GM21825 (cell line): ENCODE results near the gene PDZD2.

Experiments used
- ATAC-seq: cut with Tn5 transposase; IDR thresholded peaks from one replicate; pipeline ENCODE4 v1.9.1; 2021; ENCODE audit warnings: mild to moderate bottlenecking, moderate library complexity; ENCODE audit not compliant: unreplicated experiment

Gene PDZD2

DNA sequence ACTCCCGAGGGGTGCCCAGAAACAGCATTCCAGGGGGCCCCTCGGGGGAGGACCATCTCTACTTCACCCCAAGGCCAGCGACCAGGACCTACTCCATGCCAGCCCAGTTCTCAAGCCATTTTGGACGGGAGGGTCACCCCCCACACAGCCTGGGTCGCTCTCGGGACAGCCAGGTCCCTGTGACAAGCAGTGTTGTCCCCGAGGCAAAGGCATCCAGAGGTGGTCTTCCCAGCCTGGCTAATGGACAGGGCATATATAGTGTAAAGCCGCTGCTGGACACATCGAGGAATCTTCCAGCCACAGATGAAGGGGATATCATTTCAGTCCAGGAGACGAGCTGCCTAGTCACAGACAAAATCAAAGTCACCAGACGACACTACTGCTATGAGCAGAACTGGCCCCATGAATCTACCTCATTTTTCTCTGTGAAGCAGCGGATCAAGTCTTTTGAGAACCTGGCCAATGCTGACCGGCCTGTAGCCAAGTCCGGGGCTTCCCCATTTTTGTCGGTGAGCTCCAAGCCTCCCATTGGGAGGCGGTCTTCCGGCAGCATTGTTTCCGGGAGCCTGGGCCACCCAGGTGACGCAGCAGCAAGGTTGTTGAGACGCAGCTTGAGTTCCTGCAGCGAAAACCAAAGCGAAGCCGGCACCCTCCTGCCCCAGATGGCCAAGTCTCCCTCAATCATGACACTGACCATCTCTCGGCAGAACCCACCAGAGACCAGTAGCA lies 451.3 kb downstream of the PDZD2 start:
- ATAC-seq = no peak

DNA sequence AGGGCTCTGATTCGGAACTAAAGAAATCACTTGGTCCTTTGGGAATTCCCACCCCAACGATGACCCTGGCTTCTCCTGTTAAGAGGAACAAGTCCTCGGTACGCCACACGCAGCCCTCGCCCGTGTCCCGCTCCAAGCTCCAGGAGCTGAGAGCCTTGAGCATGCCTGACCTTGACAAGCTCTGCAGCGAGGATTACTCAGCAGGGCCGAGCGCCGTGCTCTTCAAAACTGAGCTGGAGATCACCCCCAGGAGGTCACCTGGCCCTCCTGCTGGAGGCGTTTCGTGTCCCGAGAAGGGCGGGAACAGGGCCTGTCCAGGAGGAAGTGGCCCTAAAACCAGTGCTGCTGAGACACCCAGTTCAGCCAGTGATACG lies 451.8 kb downstream of the PDZD2 start:
- ATAC-seq = no peak

DNA sequence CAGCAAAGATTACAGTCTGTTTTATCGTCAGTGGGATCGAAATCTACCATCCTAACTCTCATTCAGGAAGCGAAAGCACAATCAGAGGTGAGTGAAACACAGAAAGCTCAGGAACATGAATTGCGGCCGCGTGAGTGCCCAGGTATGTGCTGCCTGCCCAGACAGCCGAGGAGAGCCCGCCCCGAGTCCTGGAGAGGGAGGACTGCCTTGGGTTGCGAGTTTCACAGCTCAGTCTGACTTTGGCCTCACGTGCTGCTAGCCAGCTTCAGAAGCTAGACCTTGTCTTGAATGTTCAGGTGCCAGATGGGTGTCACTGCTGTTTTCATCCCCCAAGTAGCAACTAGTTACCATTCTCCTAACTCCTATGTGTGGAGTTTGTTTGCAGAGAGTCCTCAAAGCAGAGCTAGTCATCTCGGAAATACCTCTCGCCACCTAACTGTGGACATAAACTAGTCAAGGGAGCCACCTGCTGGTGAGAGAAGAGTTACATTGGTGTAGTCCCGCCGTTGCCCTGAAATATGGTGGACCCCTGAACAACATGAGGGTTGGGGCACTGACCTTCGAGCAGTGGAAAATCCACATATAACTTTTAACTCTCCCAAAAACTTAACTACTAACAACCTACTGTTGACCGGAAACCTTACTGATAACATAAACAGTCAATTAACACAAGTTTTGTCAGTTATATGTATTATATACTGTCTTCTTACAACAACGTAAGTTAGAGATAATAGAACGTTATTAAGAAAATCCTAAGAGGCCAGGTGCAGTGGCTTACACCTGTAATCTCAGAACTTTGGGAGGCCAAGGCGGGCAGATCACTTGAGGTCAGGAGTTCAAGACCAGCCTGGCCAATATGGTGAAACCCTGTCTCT lies 454.2 kb downstream of the PDZD2 start:
- ATAC-seq = peak; percentile 88

DNA sequence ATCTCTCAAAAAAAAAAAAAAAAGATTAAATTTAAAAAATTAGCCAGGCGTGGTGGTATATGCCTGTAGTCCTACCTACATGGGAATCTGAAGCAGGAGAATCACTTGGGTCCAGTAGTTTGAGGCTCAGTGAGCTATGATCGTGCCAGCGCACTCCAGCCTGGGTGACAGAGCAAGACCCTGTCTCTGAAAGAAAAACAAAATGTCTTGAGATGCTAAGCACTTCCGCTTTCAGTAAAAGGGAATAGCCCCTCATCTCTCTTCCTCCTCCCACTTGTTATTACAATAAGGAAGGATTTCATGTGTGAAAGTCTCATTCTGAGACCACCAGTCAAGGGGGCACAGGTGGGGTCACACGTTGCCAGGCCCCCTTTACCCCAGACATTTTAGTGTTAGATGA lies 455.8 kb downstream of the PDZD2 start:
- ATAC-seq = no peak

DNA sequence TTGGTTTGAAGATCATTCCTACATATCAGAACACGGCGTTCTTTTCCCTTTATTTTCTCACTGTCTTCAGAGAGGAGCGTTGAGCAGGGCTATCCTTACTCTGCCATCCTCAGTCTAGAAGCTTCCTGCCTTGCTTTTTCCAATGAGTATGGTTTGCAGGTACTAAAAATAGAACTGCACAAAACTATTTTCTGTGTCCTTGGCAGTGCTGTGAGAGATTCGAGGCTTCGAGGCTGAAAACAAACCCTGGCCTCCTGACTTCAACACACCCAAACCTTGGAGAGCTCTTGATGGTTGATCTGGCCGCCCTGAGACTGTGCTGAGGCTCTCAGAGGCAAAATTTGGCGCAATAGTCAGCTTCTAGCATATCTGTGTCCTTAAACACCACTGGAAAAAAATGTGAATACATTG lies 456.3 kb downstream of the PDZD2 start:
- no peak for ATAC-seq

DNA sequence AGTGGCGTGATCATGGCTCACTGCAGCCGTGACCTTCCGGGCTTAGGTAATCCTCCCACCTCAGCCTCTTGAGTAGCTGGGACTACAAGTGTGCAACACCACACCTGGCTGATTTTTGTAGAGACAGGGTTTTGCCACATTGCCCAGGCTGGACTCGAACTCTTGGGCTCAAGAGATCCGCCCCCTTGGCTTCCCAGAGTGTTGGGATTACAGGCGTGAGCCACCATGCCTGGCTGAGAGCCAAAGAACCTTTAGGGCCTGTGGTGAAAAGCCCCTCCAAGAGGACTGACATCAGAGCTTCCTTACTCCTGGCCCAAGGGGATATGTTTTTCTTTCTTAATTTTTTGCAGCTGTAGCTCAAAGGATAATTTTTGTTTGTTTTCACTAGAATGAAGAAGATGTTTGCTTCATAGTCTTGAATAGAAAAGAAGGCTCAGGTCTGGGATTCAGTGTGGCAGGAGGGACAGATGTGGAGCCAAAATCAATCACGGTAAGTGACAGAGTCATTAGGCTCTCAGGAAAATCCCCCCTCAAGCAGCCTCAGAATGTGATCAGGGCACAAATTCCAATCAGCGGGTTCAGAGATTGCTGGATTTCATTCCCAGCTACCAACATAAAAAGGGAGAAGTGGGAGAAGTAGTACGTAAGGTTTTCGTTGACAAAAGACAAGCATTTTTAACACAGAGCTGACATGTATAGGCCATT lies 458.1 kb downstream of the PDZD2 start:
- no peak for ATAC-seq

DNA sequence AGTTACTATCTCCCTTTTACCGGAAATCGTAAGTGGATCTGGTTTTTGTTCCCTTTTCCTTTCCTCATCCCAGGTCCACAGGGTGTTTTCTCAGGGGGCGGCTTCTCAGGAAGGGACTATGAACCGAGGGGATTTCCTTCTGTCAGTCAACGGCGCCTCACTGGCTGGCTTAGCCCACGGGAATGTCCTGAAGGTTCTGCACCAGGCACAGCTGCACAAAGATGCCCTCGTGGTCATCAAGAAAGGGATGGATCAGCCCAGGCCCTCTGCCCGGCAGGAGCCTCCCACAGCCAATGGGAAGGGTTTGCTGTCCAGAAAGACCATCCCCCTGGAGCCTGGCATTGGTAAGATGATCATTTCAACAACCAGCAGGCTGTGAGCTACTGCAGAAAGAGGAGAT lies 459.4 kb downstream of the PDZD2 start:
- ATAC-seq = no peak

DNA sequence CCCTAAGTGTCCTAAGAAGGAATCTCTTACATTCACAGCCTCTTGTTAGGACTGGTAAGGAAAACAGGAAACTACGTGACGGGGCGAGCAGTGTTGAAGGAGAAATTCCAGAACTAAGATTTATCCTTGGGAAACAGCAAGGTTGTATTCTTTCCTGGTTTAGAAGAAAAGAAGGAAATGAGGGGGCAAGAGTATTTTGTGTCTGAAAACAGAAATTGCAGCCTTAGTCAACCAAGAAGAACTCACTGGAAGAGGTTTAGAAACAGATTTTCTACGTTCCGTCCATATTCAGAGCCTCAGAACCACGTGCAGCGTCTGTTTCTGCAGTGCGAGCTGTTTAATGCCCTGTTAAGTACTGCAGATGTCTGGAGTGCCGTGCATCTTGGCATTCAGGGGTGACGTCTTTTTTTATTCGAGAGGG lies 460.0 kb downstream of the PDZD2 start:
- ATAC-seq = no peak

DNA sequence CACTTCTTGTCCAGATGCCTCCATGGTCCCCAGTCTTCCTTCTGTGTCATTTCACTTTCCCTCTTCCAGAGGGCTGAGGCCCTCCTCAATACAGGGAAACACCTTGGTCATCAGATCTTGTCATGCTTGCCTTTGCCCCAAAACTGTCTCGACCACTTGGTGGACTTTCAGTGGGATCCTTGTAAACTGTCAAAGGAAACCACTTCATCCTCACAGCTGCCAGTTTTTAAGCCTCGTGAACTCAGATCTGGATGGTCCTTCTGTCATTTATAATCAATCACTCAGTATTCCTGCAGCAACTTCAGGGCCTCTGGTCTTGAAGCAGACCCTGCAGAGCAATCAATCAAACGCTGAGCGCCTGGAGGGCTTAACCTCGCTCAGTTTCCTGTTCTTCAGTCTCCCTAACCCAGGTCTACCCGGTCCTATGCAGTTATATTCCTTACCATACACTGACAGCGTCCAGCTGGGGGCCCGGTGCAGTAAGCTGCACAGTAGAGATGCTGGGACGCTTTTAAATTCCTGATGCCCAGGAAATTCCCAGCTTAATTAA lies 460.6 kb downstream of the PDZD2 start:
- no peak for ATAC-seq

DNA sequence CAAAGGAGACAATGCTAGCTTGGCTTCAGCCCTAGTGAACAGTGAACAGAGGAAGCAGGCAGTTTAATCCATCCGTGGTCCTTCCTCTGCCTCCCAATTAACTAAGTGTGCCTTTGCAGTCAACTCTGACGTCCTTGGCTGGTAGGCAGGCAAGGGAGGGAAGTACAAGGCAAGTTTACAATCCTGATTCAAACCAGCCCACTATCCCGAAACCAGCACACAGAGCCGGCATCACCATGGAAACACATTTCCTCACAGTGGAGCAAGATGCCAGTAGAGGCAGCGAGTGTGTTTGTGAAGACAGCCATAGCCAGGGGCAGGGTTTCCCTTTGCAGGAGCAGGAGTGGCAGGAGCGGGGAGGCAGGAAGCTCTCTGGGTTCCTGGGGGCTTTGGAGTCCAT lies 461.3 kb downstream of the PDZD2 start:
- ATAC-seq = no peak

DNA sequence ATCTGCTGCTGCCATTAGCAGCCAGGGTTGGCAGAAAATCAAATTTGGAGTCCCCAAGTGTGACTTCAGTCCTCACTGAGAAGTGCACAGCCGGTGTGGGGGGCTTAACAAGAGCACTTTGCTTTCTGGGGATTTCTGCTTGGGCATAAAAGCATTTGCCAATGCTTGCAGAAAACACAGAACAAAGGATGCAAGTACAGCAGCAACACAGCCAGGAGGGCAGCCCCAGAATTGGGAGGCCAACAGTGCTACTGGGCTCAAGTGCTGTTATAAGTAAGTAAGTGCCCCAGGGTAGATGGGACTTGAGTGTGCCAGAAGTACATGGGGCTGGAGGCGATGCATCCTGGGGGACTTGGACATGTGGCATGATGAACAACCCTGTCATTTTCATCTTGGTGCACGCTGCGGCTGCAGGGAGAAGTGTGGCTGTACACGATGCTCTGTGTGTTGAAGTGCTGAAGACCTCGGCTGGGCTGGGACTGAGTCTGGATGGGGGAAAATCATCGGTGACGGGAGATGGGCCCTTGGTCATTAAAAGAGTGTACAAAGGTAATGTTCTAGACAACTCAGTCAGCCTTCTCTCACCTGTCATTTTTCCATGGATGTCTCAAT lies 461.9 kb downstream of the PDZD2 start:
- no peak for ATAC-seq

DNA sequence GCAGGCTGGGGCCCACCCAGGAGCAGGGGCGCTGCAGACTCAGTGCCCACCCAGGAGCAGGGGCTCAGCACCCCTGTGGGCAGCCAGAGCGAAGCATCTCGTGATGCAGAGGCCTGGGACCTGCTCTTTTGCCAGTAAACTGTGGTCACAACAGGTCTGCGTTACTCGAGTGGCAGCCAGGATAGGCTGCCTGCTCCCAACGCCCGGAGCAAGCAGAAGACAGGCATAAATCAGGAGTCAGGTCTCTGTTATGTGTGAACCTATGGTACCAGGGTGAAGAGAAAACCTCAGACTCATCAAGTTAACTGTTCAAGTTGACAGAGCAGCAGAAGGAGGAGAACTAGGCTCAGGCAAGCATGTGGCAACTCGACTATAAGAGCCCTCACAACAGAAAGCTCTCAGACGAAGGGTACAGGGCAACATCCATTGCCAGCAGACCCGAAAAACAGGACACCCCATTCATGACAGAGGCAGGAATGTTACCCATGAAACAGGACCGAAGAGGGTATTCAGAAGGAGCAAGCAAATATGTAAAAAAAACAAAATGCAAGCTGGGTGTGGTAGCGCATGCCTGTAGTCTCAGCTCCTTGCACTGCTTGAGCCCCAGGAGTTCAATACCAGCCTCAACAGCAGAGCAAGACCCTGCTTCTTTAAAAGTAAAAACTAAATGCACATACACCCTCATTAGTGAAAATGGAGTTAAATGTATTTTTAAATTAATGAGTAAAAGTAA lies 463.5 kb downstream of the PDZD2 start:
- no peak for ATAC-seq

DNA sequence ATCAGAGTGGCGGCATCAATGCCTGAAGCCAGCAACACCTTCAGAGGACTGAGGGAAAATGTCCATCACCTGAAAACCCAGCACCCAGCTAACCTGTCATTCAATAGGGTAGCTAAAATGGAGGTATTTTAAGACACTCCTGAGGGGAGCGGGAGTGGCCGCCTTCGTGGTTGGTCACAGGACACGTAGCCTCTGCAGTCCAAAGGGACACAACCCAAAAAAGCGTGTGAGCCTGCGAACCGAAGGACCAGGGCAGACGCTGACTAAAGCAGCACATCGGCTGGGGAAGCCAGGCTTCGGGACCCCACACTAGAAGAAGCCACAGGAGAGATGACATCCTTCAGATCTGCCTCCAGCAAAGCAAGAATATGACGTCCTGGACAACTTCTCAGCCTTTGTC lies 464.6 kb downstream of the PDZD2 start:
- no peak for ATAC-seq

DNA sequence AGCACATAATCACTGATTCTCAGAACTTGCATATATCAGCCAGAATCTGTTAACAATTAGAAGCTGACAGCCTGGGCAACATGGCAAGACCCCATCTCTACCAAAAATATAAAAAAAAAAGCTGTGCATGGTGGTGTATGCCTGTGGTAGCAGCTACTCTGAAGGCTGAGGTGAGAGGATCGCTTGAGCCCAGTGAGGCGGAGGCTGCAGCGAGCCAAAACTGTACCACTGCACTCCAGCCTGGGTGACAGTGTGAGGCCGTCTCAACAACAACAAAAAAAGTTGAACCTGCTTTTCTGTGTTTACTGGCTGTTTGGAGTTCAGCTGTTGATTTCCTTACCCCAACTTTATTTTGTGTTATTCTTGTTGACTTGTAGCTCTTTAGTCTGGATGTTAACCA lies 468.4 kb downstream of the PDZD2 start:
- ATAC-seq = no peak

DNA sequence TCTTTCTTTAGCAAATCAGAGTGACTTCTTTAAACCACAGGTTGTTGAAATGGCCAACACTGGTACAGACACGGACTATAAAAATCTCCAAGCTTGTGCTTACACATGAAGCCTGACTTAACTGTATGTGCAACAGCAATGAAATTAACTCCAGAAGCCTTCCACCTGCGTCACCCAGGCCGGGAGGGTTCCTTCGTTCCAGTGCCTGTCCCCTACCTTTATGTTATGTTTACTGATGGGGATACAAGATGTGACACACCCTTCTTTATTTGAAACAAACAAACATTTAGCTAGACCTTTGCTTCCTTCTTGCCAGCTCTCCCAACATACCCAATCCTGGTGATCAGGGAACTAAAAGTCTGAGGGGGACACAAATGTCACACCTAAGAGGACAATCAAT lies 469.2 kb downstream of the PDZD2 start:
- no peak for ATAC-seq

DNA sequence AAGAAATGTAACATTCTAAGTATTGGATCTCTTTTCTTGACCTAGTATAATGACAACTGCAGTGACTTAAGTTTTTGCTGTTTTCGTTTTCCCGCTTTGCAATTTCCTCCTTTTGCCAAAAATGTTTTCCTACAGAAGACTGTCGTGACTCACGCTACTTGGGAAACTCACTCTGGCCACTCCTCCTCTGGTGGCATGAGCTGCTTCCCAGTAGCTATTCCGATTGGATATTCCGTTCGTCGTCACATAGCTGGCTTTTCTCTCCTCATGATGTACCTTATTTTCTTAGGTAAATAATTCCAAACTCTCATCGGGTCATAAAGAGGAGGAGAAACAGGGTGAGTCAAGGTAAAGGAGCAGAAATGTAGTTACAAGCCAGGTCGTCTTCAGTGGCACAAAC lies 470.3 kb downstream of the PDZD2 start:
- ATAC-seq = no peak

DNA sequence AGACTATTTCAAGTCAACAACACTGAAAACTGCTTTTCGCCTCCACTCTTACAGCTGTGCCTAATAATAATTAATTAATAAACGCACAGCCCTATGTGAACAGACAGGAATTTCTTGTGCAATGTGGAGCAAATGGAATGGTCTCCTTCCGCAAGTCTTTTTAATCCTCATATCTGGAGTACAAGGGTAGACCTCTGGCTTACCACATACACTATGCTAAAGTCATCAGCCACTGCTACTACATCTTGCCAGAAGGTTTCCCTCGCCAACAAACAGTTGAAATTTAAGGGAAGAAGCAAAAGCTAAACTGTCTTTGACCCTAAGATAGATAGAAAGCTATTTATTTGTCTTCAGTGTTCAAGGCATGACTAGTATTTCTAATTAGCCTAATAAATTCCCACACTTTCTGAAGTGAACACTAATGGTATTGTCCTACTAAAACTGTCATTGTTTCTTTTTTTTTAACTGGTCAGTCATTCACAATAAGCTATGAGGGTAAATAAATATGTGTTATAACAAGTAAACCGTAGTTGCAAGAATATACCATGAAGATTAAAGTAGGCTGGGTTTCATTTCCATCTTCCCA lies 471.3 kb downstream of the PDZD2 start:
- ATAC-seq = no peak

DNA sequence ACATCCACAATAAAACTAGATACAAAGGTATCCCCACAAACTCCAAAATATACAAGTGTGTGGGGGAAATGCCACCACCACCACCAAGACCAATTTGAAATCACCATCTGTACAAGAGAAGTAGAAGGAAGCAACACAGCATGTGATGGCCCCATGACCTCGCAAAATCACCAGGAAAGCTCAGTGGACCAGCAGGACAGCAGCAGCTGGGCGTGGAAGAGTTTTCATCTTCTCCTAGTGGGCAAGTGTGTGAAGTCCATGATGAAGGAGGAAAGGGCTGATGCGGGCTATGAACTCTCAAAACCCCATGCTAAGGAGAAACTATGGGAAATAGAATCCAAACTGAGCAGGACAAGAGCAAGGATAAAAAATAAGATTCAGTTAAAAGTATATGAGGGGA lies 477.1 kb downstream of the PDZD2 start:
- ATAC-seq = no peak

DNA sequence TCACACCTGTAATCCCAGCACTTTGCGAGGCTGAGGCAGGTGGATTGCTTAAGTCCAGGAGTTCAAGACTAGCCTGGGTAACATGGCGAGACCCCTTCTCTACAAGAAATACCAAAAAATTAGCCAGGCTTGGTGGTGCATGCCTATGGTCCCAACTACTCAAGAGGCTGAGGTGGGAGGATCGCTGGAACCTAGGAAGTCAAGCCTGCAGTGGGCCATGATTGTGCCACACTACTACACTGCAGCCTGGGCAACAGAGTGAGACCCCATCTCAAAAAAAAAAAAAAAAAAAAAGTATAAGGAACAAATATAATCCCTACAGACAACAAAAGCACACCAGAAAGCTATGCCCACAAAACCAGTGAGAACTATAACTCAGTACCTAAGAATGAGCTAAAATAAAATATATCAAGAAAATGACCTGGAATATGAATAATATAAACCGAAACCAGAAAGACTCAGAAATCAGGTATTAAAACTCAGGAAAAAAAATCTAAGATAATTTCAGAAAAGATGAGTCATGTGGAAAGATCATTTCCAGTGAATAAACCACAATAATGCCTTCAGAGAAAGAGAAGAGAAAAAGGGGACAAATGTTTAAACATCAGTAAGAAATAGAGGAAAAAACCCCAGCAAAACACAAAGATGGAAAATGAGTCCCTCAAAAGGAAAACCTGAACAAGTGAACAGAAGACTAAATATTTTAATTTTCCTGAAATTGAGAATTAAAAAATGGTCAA lies 477.8 kb downstream of the PDZD2 start:
- no peak for ATAC-seq
